Measurements from ENCODE around the gene PITRM1.

The PITRM1 gene

DNA sequence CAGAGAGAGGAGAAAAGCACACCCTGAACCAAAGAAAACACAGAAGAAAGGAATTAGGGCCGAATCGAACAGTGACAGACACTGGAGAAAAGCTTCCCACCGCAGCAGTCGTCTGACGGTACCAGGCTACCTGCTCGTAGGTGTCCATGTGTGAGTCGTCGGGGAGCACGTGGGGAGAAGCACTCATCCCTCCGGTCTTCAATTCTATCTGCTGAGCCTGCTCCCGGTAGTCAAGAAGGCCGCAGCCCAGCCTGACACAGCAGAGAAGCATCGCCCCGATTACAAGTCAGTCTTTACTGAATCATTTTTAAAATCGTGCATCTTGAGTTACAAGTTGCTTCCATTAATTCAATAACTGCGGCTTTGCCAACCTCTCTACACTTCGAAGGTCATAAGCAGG is 24.5 kb downstream of the PITRM1 start:
- Mint-ChIP-seq H3K27me3 (ENCODE audit: low read depth, poor library complexity) (no peaks in the 10 kb centered on the region), H3K27ac (no peak overlapping the region), H3K4me3 (no peak overlapping the region), H3K36me3 (ENCODE audit: low read depth) (peaks cover 71% of the 10 kb centered on the region), H3K9me3 (no peaks in the 10 kb centered on the region), H3K4me1 (peaks cover 30% of the 10 kb centered on the region)
- TF ChIP-seq, protein P1, sequence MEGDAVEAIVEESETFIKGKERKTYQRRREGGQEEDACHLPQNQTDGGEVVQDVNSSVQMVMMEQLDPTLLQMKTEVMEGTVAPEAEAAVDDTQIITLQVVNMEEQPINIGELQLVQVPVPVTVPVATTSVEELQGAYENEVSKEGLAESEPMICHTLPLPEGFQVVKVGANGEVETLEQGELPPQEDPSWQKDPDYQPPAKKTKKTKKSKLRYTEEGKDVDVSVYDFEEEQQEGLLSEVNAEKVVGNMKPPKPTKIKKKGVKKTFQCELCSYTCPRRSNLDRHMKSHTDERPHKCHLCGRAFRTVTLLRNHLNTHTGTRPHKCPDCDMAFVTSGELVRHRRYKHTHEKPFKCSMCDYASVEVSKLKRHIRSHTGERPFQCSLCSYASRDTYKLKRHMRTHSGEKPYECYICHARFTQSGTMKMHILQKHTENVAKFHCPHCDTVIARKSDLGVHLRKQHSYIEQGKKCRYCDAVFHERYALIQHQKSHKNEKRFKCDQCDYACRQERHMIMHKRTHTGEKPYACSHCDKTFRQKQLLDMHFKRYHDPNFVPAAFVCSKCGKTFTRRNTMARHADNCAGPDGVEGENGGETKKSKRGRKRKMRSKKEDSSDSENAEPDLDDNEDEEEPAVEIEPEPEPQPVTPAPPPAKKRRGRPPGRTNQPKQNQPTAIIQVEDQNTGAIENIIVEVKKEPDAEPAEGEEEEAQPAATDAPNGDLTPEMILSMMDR (IDR thresholded peaks at IDR 0.05) = no peak
- DNase-seq = no peak

DNA sequence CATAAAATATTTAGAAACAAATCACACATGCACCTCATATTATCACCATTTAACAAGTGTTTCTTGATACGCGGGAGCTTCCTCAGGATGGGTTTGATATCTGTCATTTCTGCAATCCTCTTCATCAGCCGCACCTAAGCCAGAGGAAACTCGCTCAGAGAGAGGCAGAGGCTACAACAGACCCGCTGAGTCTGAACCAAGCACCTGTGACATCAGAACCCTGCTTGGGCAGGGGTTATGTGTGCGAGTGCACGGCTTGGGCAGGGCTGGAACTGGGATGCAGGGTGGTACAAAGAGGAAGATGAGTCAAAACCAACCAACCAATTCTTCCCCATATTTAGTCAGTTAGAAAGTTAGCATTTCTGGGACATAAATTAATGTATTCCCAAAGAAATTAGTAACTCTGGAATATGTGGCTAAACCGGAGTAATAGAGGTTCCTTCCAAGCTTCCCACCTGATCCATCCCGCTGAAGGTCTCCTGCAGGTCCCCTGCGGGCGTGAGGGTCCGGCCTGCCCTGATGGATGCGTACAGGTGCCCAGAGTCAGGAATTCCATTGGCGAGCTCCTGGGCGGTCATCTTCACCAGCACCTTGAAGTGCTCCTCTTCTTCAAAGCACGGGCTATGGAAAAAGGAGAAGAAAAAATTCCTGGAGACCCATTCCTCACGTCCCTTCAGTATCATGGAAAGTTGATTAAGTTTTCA is 25.3 kb downstream of the PITRM1 start:
- Mint-ChIP-seq H3K27ac (no peak overlapping the region), H3K9me3 (no peaks in the 10 kb centered on the region), H3K4me1 (peaks cover 22% of the 10 kb centered on the region), H3K27me3 (ENCODE audit: low read depth, poor library complexity) (no peaks in the 10 kb centered on the region), H3K36me3 (ENCODE audit: low read depth) (peaks cover 68% of the 10 kb centered on the region), H3K4me3 (no peak overlapping the region)
- DNase-seq = no peak
- TF ChIP-seq, protein P1 (IDR thresholded peaks at IDR 0.05) = no peak

DNA sequence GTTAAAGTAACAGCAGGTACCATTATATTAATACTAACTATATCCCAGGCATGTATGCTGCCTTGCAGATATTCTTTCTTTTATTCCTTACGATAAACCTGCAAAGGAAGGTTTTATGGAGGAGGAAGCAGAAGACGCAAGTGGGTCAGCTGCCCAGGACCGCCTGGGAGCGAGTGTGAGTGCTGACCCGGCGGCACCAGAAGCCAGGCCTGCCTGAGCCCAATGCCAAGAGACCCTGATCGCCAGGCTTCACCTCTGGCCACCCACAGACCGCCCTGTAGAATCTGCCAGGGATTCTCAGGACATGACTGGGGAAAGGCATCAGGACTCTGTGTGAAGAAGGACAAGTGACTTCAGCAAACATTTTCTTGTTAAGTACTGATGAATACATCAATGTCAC is 26.3 kb downstream of the PITRM1 start:
- Mint-ChIP-seq H3K9me3 (no peaks in the 10 kb centered on the region), H3K36me3 (ENCODE audit: low read depth) (peaks cover 72% of the 10 kb centered on the region), H3K27me3 (ENCODE audit: low read depth, poor library complexity) (no peaks in the 10 kb centered on the region), H3K4me1 (peaks cover 14% of the 10 kb centered on the region), H3K27ac (no peak overlapping the region), H3K4me3 (no peak overlapping the region)
- no peak for DNase-seq
- TF ChIP-seq, protein P1 (IDR thresholded peaks at IDR 0.05) = no peak

DNA sequence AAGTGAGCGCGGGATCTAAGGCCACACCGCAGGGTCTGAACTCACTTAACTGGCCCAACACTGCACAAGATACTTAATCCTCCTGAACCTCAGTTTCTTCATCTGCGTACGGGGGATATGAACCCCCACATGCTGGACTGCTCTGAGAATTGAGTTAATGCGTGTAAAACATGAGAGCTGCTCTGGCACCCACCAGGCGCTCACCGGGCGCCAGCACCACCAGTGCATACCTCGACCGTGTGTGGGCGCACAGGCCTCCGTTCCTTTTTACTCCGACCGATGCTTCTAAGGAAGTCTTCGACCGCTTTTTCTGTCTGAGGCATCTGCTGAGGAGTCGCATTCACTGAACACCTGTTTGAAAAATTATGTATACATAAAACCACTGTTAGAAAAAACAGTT is 27.2 kb downstream of the PITRM1 start:
- Mint-ChIP-seq H3K4me1 (peaks cover 5% of the 10 kb centered on the region), H3K27me3 (ENCODE audit: low read depth, poor library complexity) (no peaks in the 10 kb centered on the region), H3K36me3 (ENCODE audit: low read depth) (peaks cover 72% of the 10 kb centered on the region), H3K27ac (no peak overlapping the region), H3K4me3 (no peak overlapping the region), H3K9me3 (no peaks in the 10 kb centered on the region)
- TF ChIP-seq, protein P1 (IDR thresholded peaks at IDR 0.05) = no peak
- DNase-seq = no peak

DNA sequence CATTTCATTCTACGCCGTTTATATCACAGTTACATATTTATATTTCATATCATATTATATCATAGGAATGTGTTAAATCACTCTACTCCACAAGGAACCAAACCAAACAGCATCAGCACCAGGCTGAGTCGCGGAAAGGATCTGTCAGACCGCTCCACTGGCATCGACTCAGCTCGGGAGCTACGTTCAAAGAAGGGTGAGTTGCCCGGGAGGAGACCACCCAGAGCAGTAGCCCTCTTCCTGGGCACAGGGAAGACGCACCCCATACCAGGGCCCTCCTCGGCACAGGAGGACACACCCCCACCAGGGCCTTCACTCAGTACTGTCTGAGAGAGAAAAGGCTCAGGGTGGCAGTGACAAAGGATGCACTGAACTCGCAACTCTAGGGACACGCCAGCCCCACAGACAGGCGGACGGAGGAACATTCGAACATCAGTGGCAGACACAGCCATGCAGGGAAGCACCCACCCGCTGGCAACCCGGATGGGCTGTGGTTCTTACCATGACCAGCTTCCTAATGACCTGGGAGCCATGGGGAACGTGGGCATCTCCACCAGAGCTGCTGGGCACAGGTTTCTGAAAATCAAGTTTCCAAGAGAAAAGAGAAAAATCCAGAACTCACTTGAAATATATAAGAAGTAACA is 28.7 kb downstream of the PITRM1 start:
- no peak overlapping the region for H3K4me3 Mint-ChIP-seq
- TF ChIP-seq, protein P1 (IDR thresholded peaks at IDR 0.05) = no peak
- DNase-seq = no peak
- H3K4me1 Mint-ChIP-seq = no peaks in the 10 kb centered on the region
- H3K27me3 Mint-ChIP-seq (ENCODE audit: low read depth, poor library complexity) = no peaks in the 10 kb centered on the region
- no peaks in the 10 kb centered on the region for H3K9me3 Mint-ChIP-seq
- peaks cover 81% of the 10 kb centered on the region for H3K36me3 Mint-ChIP-seq (ENCODE audit: low read depth)
- H3K27ac Mint-ChIP-seq = no peak overlapping the region

DNA sequence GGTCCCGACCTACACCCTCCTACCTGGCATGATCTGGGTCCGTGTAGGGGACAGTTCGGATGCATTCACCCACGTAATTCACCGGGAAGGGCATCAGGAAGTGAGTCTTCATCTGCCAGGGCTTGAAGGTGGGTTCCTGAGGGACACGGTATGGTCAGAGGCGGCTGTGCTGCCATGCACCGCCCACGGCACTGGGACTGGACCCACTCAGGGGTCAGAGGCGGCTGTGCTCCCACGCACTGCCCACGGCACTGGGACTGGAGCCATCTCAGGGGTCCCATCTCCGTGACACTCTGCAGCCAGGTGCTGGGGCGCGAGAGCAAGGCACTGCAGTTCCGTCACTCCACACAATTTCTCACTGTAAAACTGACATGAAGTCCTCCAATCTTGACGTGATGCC is 29.2 kb downstream of the PITRM1 start:
- Mint-ChIP-seq H3K9me3 (no peaks in the 10 kb centered on the region), H3K36me3 (ENCODE audit: low read depth) (peaks cover 85% of the 10 kb centered on the region), H3K4me1 (no peaks in the 10 kb centered on the region), H3K4me3 (no peak overlapping the region), H3K27ac (peak overlapping the region; percentile 32), H3K27me3 (ENCODE audit: low read depth, poor library complexity) (no peaks in the 10 kb centered on the region)
- no peak for DNase-seq
- TF ChIP-seq, protein P1 (IDR thresholded peaks at IDR 0.05) = no peak

Data from nephron progenitor cell (in vitro differentiated cells).